SK-N-MC (cell line): ENCODE data around the gene MYO1D.

Experiments used
- EZH2 ChIP-seq: fragments of 200-600 bp; sonication (generic); IDR thresholded peaks from one replicate; pipeline ENCODE4 v1.6.1; 2017; ENCODE audit warnings: antibody characterized with exemption
- FOXP2 ChIP-seq: optimal IDR thresholded peaks from 2 replicates; pipeline ENCODE3; 2011; ENCODE audit warnings: mild to moderate bottlenecking, moderate library complexity; ENCODE audit not compliant: insufficient read depth; ENCODE audit errors: extremely low read length, control extremely low read depth
- POLR2AphosphoS5 ChIP-seq: IDR thresholded peaks from 2 replicates; pipeline ENCODE4 v1.6.1; 2012; ENCODE audit warnings: mild to moderate bottlenecking, low read depth, low read length, borderline replicate concordance

DNA sequence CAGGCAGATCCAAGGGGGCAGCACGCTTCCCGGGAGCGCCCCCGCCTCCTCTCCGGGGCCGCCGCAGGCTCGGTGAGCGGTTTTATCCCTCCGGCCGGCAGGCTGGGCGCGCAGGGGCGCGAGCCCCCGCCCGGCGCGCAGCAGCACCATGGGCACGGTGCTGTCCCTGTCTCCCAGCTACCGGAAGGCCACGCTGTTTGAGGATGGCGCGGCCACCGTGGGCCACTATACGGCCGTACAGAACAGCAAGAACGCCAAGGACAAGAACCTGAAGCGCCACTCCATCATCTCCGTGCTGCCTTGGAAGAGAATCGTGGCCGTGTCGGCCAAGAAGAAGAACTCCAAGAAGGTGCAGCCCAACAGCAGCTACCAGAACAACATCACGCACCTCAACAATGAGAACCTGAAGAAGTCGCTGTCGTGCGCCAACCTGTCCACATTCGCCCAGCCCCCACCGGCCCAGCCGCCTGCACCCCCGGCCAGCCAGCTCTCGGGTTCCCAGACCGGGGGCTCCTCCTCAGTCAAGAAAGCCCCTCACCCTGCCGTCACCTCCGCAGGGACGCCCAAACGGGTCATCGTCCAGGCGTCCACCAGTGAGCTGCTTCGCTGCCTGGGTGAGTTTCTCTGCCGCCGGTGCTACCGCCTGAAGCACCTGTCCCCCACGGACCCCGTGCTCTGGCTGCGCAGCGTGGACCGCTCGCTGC is 389.3 kb downstream of the MYO1D start:
- TF ChIP-seq EZH2 (no peak), POLR2AphosphoS5 (no peak), FOXP2 (no peak)
